AG20443 (cell line): ENCODE results near the gene GNAO1.

Source experiments
- DNase-seq: peaks from one replicate; pipeline ENCODE4 v3.0.0; 2012; ENCODE audit warnings: low spot score, mixed read lengths

GNAO1 gene

DNA sequence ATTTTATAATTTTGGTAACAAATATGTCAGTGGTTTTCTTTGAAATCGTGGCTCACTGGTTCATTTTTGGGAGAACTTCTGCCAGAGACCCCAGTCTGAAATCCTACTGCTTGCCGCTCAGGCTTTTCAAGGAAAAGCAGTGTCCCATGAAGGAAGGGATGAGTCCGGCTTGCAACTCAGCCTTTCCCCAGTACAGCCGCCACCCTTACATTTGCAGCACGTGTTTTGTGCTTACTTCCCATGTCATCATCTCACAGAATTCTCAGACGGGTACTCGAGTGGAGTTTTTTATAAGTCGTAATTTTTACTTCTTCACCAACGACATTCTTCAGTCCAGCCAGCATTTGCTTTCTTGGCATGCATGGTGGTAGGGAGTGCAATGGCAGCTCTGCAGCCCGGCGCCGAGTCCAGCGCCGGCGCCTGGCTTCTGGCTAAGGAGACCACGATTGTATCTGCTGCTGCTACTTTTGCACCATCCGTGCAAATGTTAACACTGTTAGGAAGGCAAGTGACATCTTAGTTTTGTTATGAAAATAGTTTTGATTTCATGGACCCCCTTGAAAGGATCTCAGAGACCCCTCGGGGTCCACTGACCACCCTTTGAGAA, 123.1 kb downstream of the GNAO1 start:
- DNase-seq = no peak

DNA sequence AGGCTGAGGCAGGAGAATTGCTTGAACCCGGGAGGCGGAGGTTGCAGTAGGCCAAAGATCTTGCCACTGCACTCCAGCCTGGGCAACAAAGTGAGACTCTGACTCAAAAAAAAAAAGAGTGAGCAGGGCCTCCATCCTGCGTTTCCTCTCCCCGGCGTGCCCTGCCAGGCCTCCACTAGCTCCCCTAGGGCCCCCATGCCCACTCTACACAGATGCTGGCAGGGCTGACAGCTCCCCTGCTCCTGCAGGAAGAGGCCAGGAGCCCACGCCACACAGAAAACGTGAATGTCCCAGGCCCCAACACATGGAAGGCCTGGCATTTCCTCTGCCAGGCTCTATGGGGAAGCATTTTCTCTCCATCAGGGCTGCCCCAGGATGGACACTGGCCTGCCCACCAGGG, 124.7 kb downstream of the GNAO1 start:
- no peak for DNase-seq

DNA sequence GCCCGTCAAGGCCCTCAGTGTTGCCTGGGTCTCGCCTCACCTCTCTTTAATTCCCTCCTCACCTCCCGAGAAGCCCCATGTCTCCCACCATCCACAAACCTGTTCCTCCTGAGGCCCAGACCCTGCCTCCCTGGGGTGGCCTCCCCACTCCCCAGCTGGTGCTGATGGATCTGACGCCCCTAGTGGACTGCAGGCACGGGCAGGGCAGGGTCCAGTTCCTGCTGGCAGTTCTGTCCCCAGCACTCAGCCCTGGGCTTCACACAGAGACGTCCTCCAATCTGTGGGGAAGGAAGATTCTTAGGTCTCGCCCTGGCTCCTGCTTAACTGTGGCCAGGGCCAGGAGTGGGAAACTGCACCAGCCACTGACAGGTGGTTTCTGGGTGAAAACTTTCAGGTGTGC, 125.3 kb downstream of the GNAO1 start:
- no peak for DNase-seq

DNA sequence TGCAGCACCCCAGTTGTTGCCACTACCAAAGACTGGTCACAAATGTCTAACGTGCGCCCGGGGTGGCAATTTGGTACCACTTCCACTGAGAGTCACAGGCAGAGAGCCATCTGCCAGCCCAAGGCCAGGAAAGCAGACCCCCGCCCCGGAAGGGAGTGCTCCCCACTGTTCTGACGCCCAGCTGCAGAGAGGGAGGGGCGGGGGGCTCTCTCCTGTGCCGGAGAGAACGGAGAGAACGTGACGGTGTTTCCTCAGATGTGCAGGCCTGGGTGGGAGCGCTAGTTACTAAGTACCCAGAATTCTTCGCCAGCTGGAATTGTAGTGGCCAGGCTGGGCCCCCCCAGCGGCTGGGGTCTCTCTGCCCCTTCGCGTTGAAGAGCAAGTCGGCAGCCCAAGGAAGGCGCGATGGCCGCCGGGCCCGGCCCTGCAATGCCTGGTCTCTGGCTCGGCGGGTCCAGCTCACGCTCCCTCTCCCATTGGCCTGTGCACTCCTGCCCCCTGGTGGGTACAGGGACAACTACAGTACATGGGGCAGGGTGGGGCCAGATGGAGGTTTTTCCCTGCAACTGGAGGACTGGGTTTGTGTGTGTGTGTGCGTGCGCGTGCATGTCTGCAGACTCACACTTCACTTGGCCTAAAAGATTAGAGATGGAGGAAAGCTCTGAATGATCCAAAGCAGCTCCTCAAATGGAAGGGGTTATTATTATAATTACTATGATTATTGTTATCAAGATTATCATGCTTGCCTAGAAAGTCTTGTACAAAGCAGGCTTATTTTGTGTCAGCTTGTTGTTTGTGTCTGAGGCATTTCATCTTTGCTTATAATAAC, 126.9 kb downstream of the GNAO1 start:
- peak; percentile 97 for DNase-seq

DNA sequence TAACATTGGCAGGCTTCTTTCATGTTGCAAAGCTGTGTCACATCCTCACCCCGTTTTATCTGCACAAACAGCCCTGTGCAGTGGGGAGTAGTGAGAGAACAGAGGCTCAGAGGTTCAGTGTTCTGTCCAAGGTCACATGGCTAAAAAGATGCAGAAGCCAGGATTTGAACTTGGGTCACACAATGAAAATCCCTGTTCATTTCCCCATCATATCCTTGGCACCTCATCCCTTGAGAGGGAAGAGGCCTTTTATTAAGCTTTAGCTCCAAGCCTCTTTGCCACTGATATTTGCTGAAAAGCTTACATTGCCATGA, 127.5 kb downstream of the GNAO1 start:
- no peak for DNase-seq

GRCh38 chr16:56319376-56319775, 128.1 kb downstream of the GNAO1 start:
- no peak for DNase-seq

- DNase-seq = no peak
These were observed 128.8 kb downstream of the GNAO1 start for GRCh38 chr16:56320056-56320455.

GRCh38 chr16:56320811-56321558, 129.7 kb downstream of the GNAO1 start:
- DNase-seq = no peak

- no peak for DNase-seq
These were observed 130.3 kb downstream of the GNAO1 start for GRCh38 chr16:56321571-56321970.

DNA sequence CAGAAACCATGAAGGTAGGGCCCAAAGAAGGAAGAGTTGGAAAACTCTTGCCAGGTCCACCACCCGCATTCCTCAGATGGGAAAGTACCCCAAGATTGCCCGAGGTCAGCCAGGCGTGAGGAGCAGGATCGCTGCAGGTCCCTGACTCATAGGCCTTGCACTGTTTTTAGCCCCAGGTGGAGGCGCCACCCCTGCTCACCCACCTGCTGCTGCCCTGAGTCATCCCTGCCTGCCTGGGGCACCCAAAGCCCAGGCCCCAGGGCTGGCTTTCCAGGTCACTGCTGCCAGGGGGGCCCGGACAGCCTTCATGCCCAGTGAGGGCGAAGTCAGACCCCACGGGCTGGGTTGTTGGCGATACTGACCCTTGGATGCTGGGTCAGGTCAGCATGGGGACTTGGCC, 133.1 kb downstream of the GNAO1 start:
- DNase-seq = no peak

GRCh38 chr16:56325956-56326355, 134.7 kb downstream of the GNAO1 start:
- no peak for DNase-seq

DNA sequence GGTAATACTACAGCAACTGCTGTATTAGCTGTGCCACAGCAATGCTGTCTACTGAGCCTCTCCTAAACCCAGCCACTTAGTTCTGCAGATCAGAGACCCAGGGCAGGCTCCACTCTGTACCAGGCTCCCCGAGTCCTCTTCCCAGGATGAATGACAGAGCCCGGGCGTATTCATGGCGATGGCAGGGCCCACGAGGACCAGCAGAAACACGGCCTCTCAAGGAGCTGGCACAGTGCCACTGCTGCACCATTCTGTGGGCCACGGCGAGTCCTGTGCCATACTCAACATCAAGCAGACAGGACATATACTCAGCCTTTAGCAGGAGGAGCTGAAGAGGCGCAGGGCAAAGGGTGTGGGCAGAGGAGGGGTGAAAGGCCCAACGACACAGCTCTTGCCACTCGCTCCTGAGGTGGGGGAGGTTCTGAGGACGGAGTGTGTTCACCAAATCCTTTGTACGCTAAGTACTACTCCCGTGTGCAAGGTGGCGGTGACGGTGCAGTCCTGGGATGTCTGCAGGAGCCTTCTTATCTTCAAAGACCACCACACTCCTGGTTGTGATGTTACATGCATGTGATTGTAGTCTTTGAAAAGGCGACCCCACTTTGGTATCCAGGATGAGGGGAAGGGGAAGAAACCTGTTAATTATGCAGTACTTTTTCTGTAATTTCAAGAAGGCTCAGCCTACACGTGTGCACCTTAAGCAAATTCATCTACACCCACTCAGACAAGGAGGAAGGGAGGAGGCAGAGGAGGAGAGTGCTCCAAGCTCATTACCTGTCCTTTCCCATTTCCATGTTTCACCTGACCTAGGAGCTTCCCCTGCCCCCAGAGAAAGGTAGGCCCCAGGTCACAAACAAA, 136.0 kb downstream of the GNAO1 start:
- no peak for DNase-seq

DNA sequence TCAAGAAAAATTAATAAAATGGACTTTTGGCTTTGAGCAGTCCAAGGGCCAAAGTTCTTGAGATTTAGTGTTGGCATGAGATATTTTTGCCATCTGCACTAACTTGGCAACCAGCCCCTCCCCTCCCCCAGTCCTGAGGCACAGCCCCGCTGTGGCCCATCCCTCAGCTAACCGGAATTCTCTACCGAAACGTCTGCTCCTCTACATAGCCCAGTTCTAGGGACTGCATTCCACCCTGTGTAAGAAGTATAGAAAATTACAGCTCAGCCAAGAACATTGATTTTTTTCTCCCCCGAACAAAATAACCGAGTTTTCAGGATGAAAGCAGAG, 136.6 kb downstream of the GNAO1 start:
- no peak for DNase-seq

GRCh38 chr16:56328276-56329022, 137.2 kb downstream of the GNAO1 start:
- DNase-seq = no peak

DNA sequence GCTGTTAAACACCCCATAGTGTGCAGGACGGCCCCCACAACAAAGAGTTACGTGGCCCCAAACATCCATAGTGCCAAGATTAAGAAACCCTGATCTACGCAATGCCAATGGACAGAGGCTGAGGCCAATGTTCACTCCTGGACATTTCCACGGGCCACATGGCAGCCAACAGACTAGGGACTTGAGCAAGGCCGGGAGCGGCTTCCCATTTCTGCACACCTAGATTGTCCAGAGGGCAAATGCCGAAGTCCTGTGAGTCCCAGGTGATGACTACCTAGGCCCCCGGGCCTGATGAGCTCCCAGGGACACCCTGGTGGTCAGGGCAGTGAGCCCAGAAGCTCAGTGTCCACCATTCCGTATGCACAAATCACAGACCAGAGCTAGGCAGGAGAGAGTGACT, 138.6 kb downstream of the GNAO1 start:
- DNase-seq = no peak

- DNase-seq = no peak
These were observed 139.2 kb downstream of the GNAO1 start for GRCh38 chr16:56330476-56330875.

DNA sequence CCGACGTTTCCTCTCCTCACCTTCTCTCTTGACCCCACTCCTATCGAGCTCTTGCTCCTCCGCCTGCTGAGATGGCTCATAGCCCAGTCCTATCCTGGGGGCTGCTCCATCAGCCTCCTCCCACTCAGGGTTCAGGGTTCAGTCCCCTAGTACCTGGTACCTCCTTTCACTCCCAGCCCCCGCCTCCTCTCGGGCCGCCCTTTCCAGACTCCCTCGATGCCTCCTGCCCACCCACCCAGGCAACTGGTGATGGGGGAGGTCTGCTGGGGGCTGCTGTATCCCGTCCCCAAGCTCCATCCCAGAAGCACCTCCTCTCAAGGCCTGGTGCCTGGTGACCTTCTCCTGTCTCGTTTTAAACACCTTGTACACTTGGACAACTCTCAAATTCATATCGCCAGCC, 140.1 kb downstream of the GNAO1 start:
- DNase-seq = no peak

- DNase-seq = no peak
These were observed 140.6 kb downstream of the GNAO1 start for GRCh38 chr16:56331915-56332314.

GRCh38 chr16:56332464-56333079, 141.3 kb downstream of the GNAO1 start:
- peak; percentile 93 for DNase-seq

- no peak for DNase-seq
These were observed 143.5 kb downstream of the GNAO1 start for GRCh38 chr16:56334761-56335160.

DNA sequence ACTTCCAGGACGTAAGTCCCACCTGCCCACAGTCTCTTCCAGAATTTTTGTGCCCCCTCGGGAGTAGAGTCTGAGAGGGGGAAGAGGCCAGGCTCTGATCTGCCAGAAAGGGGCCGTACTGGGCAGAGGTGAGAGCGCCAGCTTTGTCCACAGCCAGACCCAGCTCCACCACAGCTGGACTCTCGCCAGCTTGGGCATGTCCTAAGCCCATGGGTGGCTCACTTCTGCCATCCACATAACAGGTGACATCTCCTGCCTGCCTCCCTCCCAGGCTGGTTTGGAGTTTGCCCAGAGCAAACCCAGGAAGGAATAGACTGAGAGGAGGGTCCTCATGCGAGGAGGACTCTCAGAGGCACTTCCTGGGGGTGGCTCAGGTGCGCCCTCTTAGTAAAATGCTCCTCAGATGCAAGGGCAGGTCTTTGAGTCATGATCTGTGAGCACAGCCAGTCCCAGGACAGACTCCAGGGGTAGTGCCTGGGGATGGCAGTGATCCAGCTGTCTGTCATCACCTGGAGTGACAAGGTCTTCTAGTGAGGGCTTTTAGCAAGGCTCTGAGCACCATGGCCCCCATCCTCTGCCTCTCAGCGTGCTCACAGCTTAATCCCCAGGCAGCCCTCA, 144.9 kb downstream of the GNAO1 start:
- DNase-seq = no peak
